OCI-LY1 (cell line): ENCODE data around the gene MPRIP.

ENCODE experiments used
- EZH2 ChIP-seq: fragments of 200-600 bp; sonication (generic), shearing (Covaris generic); IDR thresholded peaks from 2 replicates; pipeline ENCODE4 v1.8.0; 2017; ENCODE audit warnings: borderline replicate concordance, mixed run types, mild to moderate bottlenecking, antibody characterized with exemption, low read length, moderate library complexity, mixed read lengths
- TF ChIP-seq, protein P1 (sequence below): fragments of 200-600 bp; sonication (generic), shearing (Covaris generic); IDR thresholded peaks from 2 replicates; pipeline ENCODE4 v1.5.1; 2017; ENCODE audit warnings: mild to moderate bottlenecking, antibody characterized with exemption, low read length, moderate library complexity, mixed read lengths

DNA sequence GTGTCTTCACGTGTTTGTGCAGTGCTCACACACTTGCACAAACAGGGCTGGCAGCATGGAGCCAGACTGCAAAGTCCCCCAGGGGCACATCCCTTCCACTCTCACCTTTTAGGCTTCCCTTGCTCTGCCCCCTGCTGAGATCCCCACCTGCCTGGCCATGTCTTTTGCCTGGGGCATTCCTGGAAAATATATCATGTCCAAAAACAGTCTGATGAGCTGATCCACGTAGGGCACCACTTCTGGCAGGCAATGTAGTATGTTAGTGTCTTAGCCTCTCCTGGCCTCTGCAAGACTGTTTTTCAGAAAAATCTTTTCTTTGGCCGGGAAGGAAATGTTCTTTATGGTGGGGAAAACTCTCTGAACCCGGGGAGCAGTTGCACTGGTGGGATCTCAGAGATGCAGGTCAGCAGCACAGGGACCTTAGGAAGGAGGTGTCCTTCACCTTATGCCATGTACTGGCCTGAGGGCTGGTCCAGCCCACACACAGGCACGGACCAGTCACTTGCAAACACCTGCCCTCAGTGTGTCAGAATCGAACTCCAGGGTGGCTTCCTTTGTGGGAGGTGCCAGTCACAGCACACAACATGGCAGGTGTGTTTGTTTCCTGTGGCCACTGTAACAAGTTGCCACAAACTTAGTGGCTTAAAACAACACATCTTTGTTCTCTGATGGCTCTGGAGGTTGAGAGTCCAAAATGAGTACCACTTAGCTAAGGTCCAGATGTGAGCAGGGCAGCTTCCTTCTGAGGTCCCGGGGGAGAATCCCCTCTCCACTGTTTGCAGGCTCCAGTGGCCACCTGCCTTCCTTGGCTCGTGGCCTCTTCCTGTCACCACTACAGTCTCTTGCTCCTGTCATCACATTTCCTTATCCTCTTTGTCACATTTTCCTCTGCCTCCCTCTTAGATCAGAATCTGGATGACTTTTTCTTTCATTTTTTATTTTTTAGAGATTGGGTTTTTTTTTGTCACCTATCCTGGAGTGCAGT is 46.6 kb downstream of the MPRIP start:
- TF ChIP-seq, protein P1, sequence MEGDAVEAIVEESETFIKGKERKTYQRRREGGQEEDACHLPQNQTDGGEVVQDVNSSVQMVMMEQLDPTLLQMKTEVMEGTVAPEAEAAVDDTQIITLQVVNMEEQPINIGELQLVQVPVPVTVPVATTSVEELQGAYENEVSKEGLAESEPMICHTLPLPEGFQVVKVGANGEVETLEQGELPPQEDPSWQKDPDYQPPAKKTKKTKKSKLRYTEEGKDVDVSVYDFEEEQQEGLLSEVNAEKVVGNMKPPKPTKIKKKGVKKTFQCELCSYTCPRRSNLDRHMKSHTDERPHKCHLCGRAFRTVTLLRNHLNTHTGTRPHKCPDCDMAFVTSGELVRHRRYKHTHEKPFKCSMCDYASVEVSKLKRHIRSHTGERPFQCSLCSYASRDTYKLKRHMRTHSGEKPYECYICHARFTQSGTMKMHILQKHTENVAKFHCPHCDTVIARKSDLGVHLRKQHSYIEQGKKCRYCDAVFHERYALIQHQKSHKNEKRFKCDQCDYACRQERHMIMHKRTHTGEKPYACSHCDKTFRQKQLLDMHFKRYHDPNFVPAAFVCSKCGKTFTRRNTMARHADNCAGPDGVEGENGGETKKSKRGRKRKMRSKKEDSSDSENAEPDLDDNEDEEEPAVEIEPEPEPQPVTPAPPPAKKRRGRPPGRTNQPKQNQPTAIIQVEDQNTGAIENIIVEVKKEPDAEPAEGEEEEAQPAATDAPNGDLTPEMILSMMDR: no peak
- TF ChIP-seq EZH2: no peak
